Left lung (tissue), 10 donors: Measurements from ENCODE around the gene MGA. TPM values are rescaled to one million over a fixed set of nuclear protein-coding genes. Genes with fewer than 3 reads are reported as not detected.
A peak's percentile ranks its signal among the peaks of the same experiment; 100 is the strongest.

Experiments used
- ATAC-seq: fragments of 200-7000 bp; cut with Tn5 transposase; one replicate; pipeline ENCODE4 v1.9.1; 2020; ENCODE audit warnings: moderate library complexity
- DNase-seq, 4 donors: peaks; one replicate each; pipeline ENCODE4 v3.0.0-alpha.2; 2013 to 2020
- H3K27ac ChIP-seq, 2 donors: fragments of 200-600 bp; sonication (generic) in 1 of 2; one replicate each; pipeline versions ENCODE4 v1.5.0 to v1.8.0; 2020 to 2021
- H3K27me3 ChIP-seq, 2 donors: fragments of 200-600 bp; sonication (generic) in 1 of 2; one replicate each; pipeline versions ENCODE4 v1.5.0 to v1.8.0; 2020 to 2021
- H3K36me3 ChIP-seq, 2 donors: fragments of 200-600 bp; sonication (generic) in 1 of 2; one replicate each; pipeline versions ENCODE4 v1.5.0 to v1.8.0; 2020 to 2021
- H3K4me1 ChIP-seq, 2 donors: fragments of 200-600 bp; one replicate each; pipeline ENCODE4 v1.8.0; 2021
- H3K4me3 ChIP-seq, 2 donors: fragments of 200-600 bp; sonication (generic) in 1 of 2; one replicate each; pipeline versions ENCODE4 v1.5.0 to v1.8.0; 2020 to 2021; ENCODE audit warnings: mild to moderate bottlenecking in 1 of 2
- H3K9me3 ChIP-seq, 2 donors: fragments of 200-600 bp; sonication (generic) in 1 of 2; one replicate each; pipeline versions ENCODE4 v1.5.0 to v1.8.0; 2020 to 2021
- CTCF ChIP-seq, 2 donors: fragments of 200-600 bp; sonication (generic) in 1 of 2; IDR thresholded peaks; one replicate each; pipeline versions ENCODE4 v1.5.0 to v1.8.0; 2021; ENCODE audit warnings: antibody characterized with exemption in 2 of 2
- intact Hi-C, 2 donors: fragments of 100-400 bp; cut with DNase I; formaldehyde crosslinking; loops; one replicate each; pipeline versions ENCODE4 v1.11.2 to v1.14.2; 2022
- polyA plus RNA-seq, 6 donors: library from polyadenylated mRNA; unstranded; fragments of 120-200 nt; gene quantifications; one replicate each; pipeline ENCODE4 v1.2.1, GENCODE V29; 2013; ENCODE audit not compliant: insufficient read length in 6 of 6
- total RNA-seq, 2 donors: library from RNA; stranded (reverse); fragmentation: NEBNext Ultra II Directional; extraction: Animal tissue kit (Norgen Biotek cat#: 25700); gene quantifications; one replicate each; pipeline ENCODE4 v1.2.1, GENCODE V29; 2021
- donor health status: DM: no; HTN: yes; CAD: no.
- donor health status: DM: no; HTN: no; CAD: no.

MGA gene
- total and polyA plus RNA-seq, 8 donors, result 33.4 to 41.7 (median 39.2) TPM

- DNase-seq (no peak), ATAC-seq (no peak)
- Histone ChIP-seq H3K27me3 (no peaks in the 10 kb centered on the region), H3K27ac (no peak overlapping the region), H3K9me3 (no peaks in the 10 kb centered on the region), H3K4me1 (peaks cover 0 to 19% of the 10 kb centered on the region in 2 donors), H3K36me3 (peaks cover 0 to 70% of the 10 kb centered on the region in 2 donors), H3K4me3 (no peak overlapping the region)
- intact Hi-C loops, result loop anchor here in 1 of 2 donors (5.0 kb wide), 1 partner anchor 41 kb away; the partner anchor contains the start of gene MAPKBP1
- no peak for TF ChIP-seq CTCF (IDR thresholded peaks at IDR 0.05)
These were observed 153.2 kb downstream of the MGA start for GRCh38 chr15:41813426-41813825.

GRCh38 chr15:41814534-41814933, 154.3 kb downstream of the MGA start:
- Histone ChIP-seq H3K9me3 (no peaks in the 10 kb centered on the region), H3K36me3 (peaks cover 0 to 81% of the 10 kb centered on the region in 2 donors)
- intact Hi-C loops, result loop anchor here in 1 of 2 donors (5.0 kb wide), 1 partner anchor 42 kb away; the partner anchor contains the start of gene MAPKBP1

GRCh38 chr15:41816788-41817187, 156.6 kb downstream of the MGA start:
- TF ChIP-seq CTCF (IDR thresholded peaks at IDR 0.05), result no peak
- H3K9me3 ChIP-seq, result no peaks in the 10 kb centered on the region
- no peak for DNase-seq
- ATAC-seq, result no peak
- no peak overlapping the region for H3K27ac ChIP-seq
- H3K36me3 ChIP-seq, result peaks cover 0 to 97% of the 10 kb centered on the region in 2 donors
- intact Hi-C loops, result no loop called here
- H3K4me3 ChIP-seq, result no peak overlapping the region
- H3K27me3 ChIP-seq, result no peaks in the 10 kb centered on the region
- H3K4me1 ChIP-seq, result peaks cover 0 to under 1% of the 10 kb centered on the region in 2 donors

More at GRCh38 chr15:41814534-41814933, 154.3 kb downstream of the MGA start:
- Histone ChIP-seq H3K27me3 (no peaks in the 10 kb centered on the region), H3K4me3 (no peak overlapping the region), H3K4me1 (peaks cover 0 to 13% of the 10 kb centered on the region in 2 donors), H3K27ac (no peak overlapping the region)
- no peak for TF ChIP-seq CTCF (IDR thresholded peaks at IDR 0.05)
- DNase-seq (no peak), ATAC-seq (no peak)

- TF ChIP-seq CTCF (IDR thresholded peaks at IDR 0.05), result no peak
- H3K4me3 ChIP-seq, result no peak overlapping the region
- peaks cover 0 to 97% of the 10 kb centered on the region in 2 donors for H3K36me3 ChIP-seq
- no peaks in the 10 kb centered on the region for H3K27me3 ChIP-seq
- DNase-seq, result peak in 1 of 4 donors; percentile 21
- intact Hi-C loops, result no loop called here
- ATAC-seq, result no peak
- H3K4me1 ChIP-seq, result no peaks in the 10 kb centered on the region
- H3K27ac ChIP-seq, result no peak overlapping the region
- no peaks in the 10 kb centered on the region for H3K9me3 ChIP-seq
These were observed 157.1 kb downstream of the MGA start for GRCh38 chr15:41817327-41817726.

- H3K27me3 ChIP-seq, result no peaks in the 10 kb centered on the region
- ATAC-seq, result no peak
- no peak for TF ChIP-seq CTCF (IDR thresholded peaks at IDR 0.05)
- no peak overlapping the region for H3K27ac ChIP-seq
- DNase-seq, result peak in 1 of 4 donors; percentile 10
- H3K4me1 ChIP-seq, result no peaks in the 10 kb centered on the region
- peaks cover 0 to 97% of the 10 kb centered on the region in 2 donors for H3K36me3 ChIP-seq
- no peak overlapping the region for H3K4me3 ChIP-seq
- intact Hi-C loops, result no loop called here
- no peaks in the 10 kb centered on the region for H3K9me3 ChIP-seq
These were observed 157.6 kb downstream of the MGA start for GRCh38 chr15:41817781-41818180.
